ENCODE results near the gene NPIPB9. TPM values are rescaled to one million over a fixed set of nuclear protein-coding genes. Genes with fewer than 3 reads are reported as not detected.

Gene NPIPB9
- polyA plus RNA-seq, 1 donor, result 2.6 TPM

Other genes starting within 250 kb of the NPIPB9 start
- gene IL27, start 245.0 kb upstream of the NPIPB9 start, polyA plus RNA-seq (ENCODE audit: insufficient read length), result not detected
- gene NUPR1, start 212.8 kb upstream of the NPIPB9 start, polyA plus RNA-seq (ENCODE audit: insufficient read length), result 29.7 TPM
- 19.8 TPM for gene SGF29, start 197.9 kb upstream of the NPIPB9 start, polyA plus RNA-seq (ENCODE audit: insufficient read length)
- 0.96 TPM for gene SULT1A2, start 154.7 kb upstream of the NPIPB9 start, polyA plus RNA-seq (ENCODE audit: insufficient read length)
- 8.8 TPM for gene SULT1A1, start 141.7 kb upstream of the NPIPB9 start, polyA plus RNA-seq (ENCODE audit: insufficient read length)
- gene NPIPB8, start 113.7 kb upstream of the NPIPB9 start, polyA plus RNA-seq (ENCODE audit: insufficient read length), result 2.6 TPM
- gene EIF3C, start 40.3 kb upstream of the NPIPB9 start, polyA plus RNA-seq (ENCODE audit: insufficient read length), result 599 TPM
- gene ATXN2L, start 71.2 kb downstream of the NPIPB9 start, polyA plus RNA-seq (ENCODE audit: insufficient read length), result 85.5 TPM
- 165 TPM for gene TUFM, start 94.6 kb downstream of the NPIPB9 start, polyA plus RNA-seq (ENCODE audit: insufficient read length)
- gene SH2B1, start 112.1 kb downstream of the NPIPB9 start, polyA plus RNA-seq (ENCODE audit: insufficient read length), result 56.2 TPM
- 758 TPM for gene ATP2A1, start 126.7 kb downstream of the NPIPB9 start, polyA plus RNA-seq (ENCODE audit: insufficient read length)
- 17.1 TPM for gene RABEP2, start 173.5 kb downstream of the NPIPB9 start, polyA plus RNA-seq (ENCODE audit: insufficient read length)
- gene CD19, start 180.2 kb downstream of the NPIPB9 start, polyA plus RNA-seq (ENCODE audit: insufficient read length), result 0.32 TPM
- 29.1 TPM for gene NFATC2IP, start 199.2 kb downstream of the NPIPB9 start, polyA plus RNA-seq (ENCODE audit: insufficient read length)
- gene SPNS1, start 223.0 kb downstream of the NPIPB9 start, polyA plus RNA-seq (ENCODE audit: insufficient read length), result 30.7 TPM
- gene LAT, start 233.3 kb downstream of the NPIPB9 start, polyA plus RNA-seq (ENCODE audit: insufficient read length), result 2.2 TPM